Endodermal cell (in vitro differentiated cells): Measurements from ENCODE around the gene TMEM126B. TPM values are rescaled to one million over a fixed set of nuclear protein-coding genes. Genes with fewer than 3 reads are reported as not detected.

ENCODE experiments used
- DNase-seq: peaks from one replicate; pipeline ENCODE4 v3.0.0-alpha.2; 2017
- H3K27ac ChIP-seq: 2 replicates; pipeline ENCODE4 v1.5.1; 2013; ENCODE audit warnings: mild to moderate bottlenecking, low read depth, low read length, moderate library complexity
- H3K27me3 ChIP-seq: 2 replicates; pipeline ENCODE4 v1.6.1; 2013; ENCODE audit warnings: mild to moderate bottlenecking, low read length, moderate library complexity; ENCODE audit not compliant: insufficient read depth, control insufficient read depth, poor library complexity, severe bottlenecking
- H3K36me3 ChIP-seq: 2 replicates; pipeline ENCODE4 v1.7.0; 2013; ENCODE audit warnings: mild to moderate bottlenecking, low read length, moderate library complexity; ENCODE audit not compliant: control insufficient read depth, insufficient read depth
- H3K4me1 ChIP-seq: one replicate; pipeline ENCODE4 v1.7.0; 2013; ENCODE audit warnings: low read length; ENCODE audit not compliant: control insufficient read depth, insufficient read depth
- H3K4me3 ChIP-seq: 2 replicates; pipeline ENCODE4 v1.5.1; 2013; ENCODE audit warnings: mild to moderate bottlenecking, low read length, moderate library complexity
- H3K9ac ChIP-seq: 2 replicates; pipeline ENCODE4 v1.6.1; 2013; ENCODE audit warnings: mild to moderate bottlenecking, low read length, moderate library complexity; ENCODE audit not compliant: poor library complexity, severe bottlenecking; ENCODE audit errors: extremely low read depth
- H3K9me3 ChIP-seq: 2 replicates; pipeline ENCODE4 v1.6.1; 2013; ENCODE audit warnings: mild to moderate bottlenecking, low read length, moderate library complexity; ENCODE audit not compliant: control insufficient read depth
- H3K27ac Mint-ChIP-seq: 2 replicates; pipeline ENCODE4 v1.8.0; 2020; ENCODE audit warnings: mixed read lengths
- H3K27me3 Mint-ChIP-seq: 2 replicates; pipeline ENCODE4 v1.8.0; 2021; ENCODE audit warnings: mild to moderate bottlenecking, mixed read lengths; ENCODE audit not compliant: insufficient read depth
- H3K36me3 Mint-ChIP-seq: 2 replicates; pipeline ENCODE4 v1.8.0; 2020; ENCODE audit warnings: low read depth, mixed read lengths
- H3K4me1 Mint-ChIP-seq: 2 replicates; pipeline ENCODE4 v1.8.0; 2020; ENCODE audit warnings: mixed read lengths
- H3K4me3 Mint-ChIP-seq: 2 replicates; pipeline ENCODE4 v1.8.0; 2020; ENCODE audit warnings: mild to moderate bottlenecking, moderate library complexity, mixed read lengths
- H3K9me3 Mint-ChIP-seq: 2 replicates; pipeline ENCODE4 v1.8.0; 2020; ENCODE audit warnings: mild to moderate bottlenecking, mixed read lengths
- CTCF ChIP-seq: fragments of 200-600 bp; sonication (generic); conservative IDR thresholded peaks from 2 replicates; pipeline ENCODE4 v1.5.0; 2021; ENCODE audit warnings: antibody characterized with exemption, mild to moderate bottlenecking
- WGBS, 2 experiments: methylation state at CpG; one replicate each; pipeline versions ENCODE4 v1.1.5 to v1.1.7; 2013; ENCODE audit warnings: missing lambda C conversion rate in 2 of 2, mixed read lengths in 1 of 2; ENCODE audit not compliant: insufficient coverage in 1 of 2, insufficient read length in 1 of 2; 5-methylcytosine and 5-hydroxymethylcytosine counted together
- total RNA-seq, 2 donors: library from RNA; stranded (reverse); fragmentation: NEBNext Ultra II Directional in 1 of 2; extraction: Animal tissue kit (Norgen Biotek cat#: 25700) in 1 of 2; gene quantifications; 2 replicates in 1 of 2; 3 replicates in 1 of 2; pipeline ENCODE4 v1.2.1, GENCODE V29; 2021

The TMEM126B gene
- total RNA-seq, 2 donors from 2014 or later: 56.4 to 57.3 TPM

GRCh38 chr11:85663080-85663752 lies 34.8 kb downstream of the TMEM126B start:
- H3K27ac ChIP-seq: no peak overlapping the region
- no peaks in the 10 kb centered on the region for H3K9me3 ChIP-seq
- H3K4me3 ChIP-seq: peak overlapping the region; percentile 97
- WGBS, 2 experiments: 2 to 3% methylated on average over 7 to 10 of the region's 10 CpGs
- DNase-seq: no peak
- peaks cover 44% of the 10 kb centered on the region for H3K36me3 ChIP-seq
- no peaks in the 10 kb centered on the region for H3K27me3 ChIP-seq
- no peaks in the 10 kb centered on the region for H3K4me1 ChIP-seq
- TF ChIP-seq CTCF: no peak
- peaks cover 32% of the 10 kb centered on the region for H3K4me1 Mint-ChIP-seq
- peak overlapping the region; percentile 95 for H3K9ac ChIP-seq
- peak overlapping the region; percentile 99 for H3K27ac Mint-ChIP-seq
- H3K36me3 Mint-ChIP-seq: peaks cover 45% of the 10 kb centered on the region
- no peaks in the 10 kb centered on the region for H3K27me3 Mint-ChIP-seq
- peak overlapping the region; percentile 98 for H3K4me3 Mint-ChIP-seq
- no peaks in the 10 kb centered on the region for H3K9me3 Mint-ChIP-seq

GRCh38 chr11:85663753-85664614 lies 35.6 kb downstream of the TMEM126B start:
- 0% methylated on average over 39 to 73 of the region's 73 CpGs for WGBS, 2 experiments
- Histone ChIP-seq H3K36me3 (peaks cover 36% of the 10 kb centered on the region), H3K27ac (peak overlapping the region; percentile 98), H3K4me1 (no peaks in the 10 kb centered on the region), H3K9ac (peak overlapping the region; percentile 95), H3K4me3 (peak overlapping the region; percentile 97), H3K27me3 (no peaks in the 10 kb centered on the region), H3K9me3 (no peaks in the 10 kb centered on the region)
- Mint-ChIP-seq H3K27me3 (no peaks in the 10 kb centered on the region), H3K4me3 (peak overlapping the region; percentile 98), H3K4me1 (peaks cover 28% of the 10 kb centered on the region), H3K9me3 (no peaks in the 10 kb centered on the region), H3K36me3 (peaks cover 40% of the 10 kb centered on the region), H3K27ac (peak overlapping the region; percentile 99)
- TF ChIP-seq CTCF: peak; percentile 72
- peak; percentile 91 for DNase-seq

- H3K9ac ChIP-seq: peak within 1 kb of the TSS; percentile 95
- peaks cover 28% of the 10 kb centered on the region for H3K36me3 ChIP-seq
- H3K27ac Mint-ChIP-seq: peak within 1 kb of the TSS; percentile 99
- peak within 1 kb of the TSS; percentile 98 for H3K27ac ChIP-seq
- peak within 1 kb of the TSS; percentile 98 for H3K4me3 Mint-ChIP-seq
- no peaks in the 10 kb centered on the region for H3K9me3 ChIP-seq
- H3K27me3 Mint-ChIP-seq: no peaks in the 10 kb centered on the region
- peaks cover 21% of the 10 kb centered on the region for H3K4me1 Mint-ChIP-seq
- DNase-seq: peak; percentile 97
- TF ChIP-seq CTCF: no peak
- H3K4me1 ChIP-seq: no peaks in the 10 kb centered on the region
- H3K27me3 ChIP-seq: no peaks in the 10 kb centered on the region
- H3K36me3 Mint-ChIP-seq: peaks cover 32% of the 10 kb centered on the region
- peak within 1 kb of the TSS; percentile 97 for H3K4me3 ChIP-seq
- 1 to 4% methylated on average over 18 to 67 of the region's 67 CpGs for WGBS, 2 experiments
- no peaks in the 10 kb centered on the region for H3K9me3 Mint-ChIP-seq
Observed at GRCh38 chr11:85664615-85665481, 36.5 kb downstream of the TMEM126B start, which contains the start of gene CREBZF. TSS of gene CREBZF (minus strand) at chr11:85665129. CDS start at chr11:85664875, 254 bp downstream.
